OCI-LY3 (cell line): Measurements from ENCODE around the gene GKN2.

Source experiments
- EZH2phosphoT487 ChIP-seq: fragments of 200-600 bp; shearing (Covaris generic); IDR thresholded peaks from 2 replicates; pipeline ENCODE4 v1.6.1; 2018; ENCODE audit warnings: antibody characterized with exemption, mixed run types, low read depth
- TF ChIP-seq, protein P1 (sequence below): fragments of 200-600, 300-600 bp; sonication (generic); IDR thresholded peaks from 2 replicates; pipeline ENCODE4 v1.5.1; 2014; ENCODE audit warnings: antibody characterized with exemption, low read length, low read depth

DNA sequence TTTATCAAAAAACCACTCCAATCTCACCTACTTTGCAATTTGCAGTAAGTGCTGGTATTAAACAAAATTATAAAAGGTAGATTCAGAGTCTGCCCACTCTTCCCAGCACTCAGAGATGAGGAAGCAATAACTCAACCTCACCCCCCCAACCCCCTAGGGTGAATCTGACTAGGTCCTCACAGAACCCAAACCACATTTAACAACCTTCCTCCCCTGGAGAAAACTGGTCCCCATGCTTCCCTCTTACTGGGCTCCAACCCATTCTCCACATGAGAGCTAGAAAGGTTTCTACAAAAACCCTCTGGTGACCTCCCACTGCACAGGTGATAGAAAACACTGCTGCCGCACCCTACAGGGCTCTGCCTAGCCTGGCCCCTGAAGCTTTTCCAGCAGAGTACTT lies 41.0 kb downstream of the GKN2 start:
- TF ChIP-seq, protein P1, sequence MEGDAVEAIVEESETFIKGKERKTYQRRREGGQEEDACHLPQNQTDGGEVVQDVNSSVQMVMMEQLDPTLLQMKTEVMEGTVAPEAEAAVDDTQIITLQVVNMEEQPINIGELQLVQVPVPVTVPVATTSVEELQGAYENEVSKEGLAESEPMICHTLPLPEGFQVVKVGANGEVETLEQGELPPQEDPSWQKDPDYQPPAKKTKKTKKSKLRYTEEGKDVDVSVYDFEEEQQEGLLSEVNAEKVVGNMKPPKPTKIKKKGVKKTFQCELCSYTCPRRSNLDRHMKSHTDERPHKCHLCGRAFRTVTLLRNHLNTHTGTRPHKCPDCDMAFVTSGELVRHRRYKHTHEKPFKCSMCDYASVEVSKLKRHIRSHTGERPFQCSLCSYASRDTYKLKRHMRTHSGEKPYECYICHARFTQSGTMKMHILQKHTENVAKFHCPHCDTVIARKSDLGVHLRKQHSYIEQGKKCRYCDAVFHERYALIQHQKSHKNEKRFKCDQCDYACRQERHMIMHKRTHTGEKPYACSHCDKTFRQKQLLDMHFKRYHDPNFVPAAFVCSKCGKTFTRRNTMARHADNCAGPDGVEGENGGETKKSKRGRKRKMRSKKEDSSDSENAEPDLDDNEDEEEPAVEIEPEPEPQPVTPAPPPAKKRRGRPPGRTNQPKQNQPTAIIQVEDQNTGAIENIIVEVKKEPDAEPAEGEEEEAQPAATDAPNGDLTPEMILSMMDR: no peak
- TF ChIP-seq EZH2phosphoT487: no peak
